SIG-M5 treated with dmso at 0.1 percent for 504 hours (cell line): ENCODE data around the gene SLC7A1.
A peak's percentile ranks its signal among the peaks of the same experiment; 100 is the strongest.

ENCODE experiments used
- DNase-seq: peaks from one replicate; lab custom pipeline; 2025; ENCODE audit not compliant: unreplicated experiment; lab: John Stamatoyannopoulos, UW

SLC7A1 gene

DNA sequence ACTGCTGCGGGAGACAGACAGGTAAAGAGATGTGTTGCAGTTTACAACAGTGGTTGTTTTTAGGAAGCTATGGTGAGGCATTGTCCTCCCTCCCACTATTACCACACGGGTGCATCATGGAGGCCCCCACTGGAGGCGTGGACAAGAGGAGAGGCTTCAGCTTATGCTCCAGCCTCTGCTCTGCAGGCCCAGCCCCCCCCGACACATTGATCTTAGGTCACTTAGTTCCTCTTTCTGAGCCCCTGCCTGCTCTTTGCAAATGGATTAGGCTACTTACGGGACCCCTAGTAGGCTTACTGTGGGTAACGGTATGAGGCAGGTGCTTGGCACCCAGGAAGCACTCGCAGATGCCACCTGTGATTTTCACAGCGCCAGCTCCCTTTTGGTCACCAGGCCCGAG is 123.9 kb downstream of the SLC7A1 start:
- DNase-seq = peak; percentile 12

DNA sequence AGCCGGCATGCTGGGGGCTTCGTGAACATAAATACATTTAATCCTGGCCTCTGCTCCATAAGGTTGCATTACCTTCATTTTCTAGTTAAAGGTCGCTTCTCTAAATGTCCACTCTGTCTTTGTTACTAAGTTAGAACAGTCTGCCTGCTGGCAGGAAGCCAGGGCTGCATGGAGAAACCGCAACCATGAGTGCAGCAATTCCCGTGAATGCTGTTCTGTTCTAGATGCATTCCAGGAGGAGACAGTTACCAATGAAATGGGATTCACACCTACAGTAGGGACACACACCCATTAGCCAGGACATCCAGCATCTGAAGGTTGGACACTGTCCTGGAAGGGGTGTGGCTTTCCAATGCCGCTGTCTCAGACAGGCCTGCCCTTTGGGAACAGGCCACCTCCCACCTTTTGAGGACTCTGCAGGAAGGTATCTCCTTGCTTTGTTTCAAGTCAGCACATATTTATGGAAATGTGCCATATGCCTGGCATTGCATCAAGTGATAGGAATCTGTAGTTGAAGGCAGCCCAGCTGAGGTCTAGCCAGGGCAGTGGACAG is 129.7 kb downstream of the SLC7A1 start:
- DNase-seq = no peak

DNA sequence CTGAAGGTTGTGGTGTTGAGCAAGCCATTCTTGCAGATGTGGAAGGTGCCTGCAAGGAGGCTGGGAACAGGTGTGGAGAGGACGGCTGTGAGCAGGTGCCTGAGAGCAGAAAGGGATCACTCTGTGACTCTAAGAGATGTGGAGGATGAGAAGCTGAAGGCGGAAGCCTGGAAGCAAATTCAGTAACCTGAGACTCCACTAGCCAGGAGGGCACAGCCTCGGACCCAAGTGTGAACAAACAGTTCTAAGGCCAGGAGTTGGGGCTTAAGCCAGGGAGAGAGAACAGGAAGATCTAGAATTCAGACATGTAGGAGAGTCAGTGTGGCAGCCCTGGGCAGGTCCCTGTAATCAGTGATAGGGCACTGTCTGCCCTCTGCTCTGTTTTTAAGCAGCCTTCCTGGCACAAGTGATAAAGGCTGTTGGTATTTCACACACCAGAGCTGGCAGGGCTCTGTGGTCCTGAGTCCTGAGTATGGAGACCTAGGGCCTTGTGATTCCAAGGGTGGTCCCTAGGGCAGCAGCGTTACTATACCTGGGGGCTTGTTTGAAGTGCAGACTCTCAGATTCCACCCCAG is 131.3 kb downstream of the SLC7A1 start:
- no peak for DNase-seq

DNA sequence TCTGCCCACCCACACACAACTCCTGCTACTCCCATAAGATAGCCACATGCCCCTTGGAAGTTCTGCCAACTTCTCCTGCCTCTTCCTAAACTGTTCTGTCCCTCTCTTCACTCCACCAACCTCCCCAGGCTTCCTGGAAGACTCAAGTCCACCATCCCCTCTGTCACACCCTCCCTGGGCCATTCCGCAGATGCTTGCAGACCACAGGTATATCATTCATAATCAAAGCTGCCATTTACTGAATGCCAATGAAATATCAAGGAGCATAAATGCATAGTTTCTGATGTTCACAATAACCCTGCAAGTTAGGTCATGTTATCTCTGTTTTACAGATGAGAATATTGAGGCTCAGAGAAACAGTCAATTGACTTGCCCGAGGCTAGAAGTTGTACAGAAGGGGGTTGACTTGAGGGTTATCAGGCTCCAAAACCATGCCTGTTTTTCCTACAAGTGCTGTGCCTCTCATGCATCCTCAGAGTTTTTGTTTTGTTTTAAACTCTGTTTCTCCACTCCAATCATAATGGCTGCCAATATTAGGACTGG is 135.6 kb downstream of the SLC7A1 start:
- DNase-seq = no peak
